GM12878 (cell line): Measurements from ENCODE around the gene SPACA5. TPM values are rescaled to one million over a fixed set of nuclear protein-coding genes. Genes with fewer than 3 reads are reported as not detected.

ENCODE experiments used
- ATAC-seq: fragments of 200-7000 bp; cut with Tn5 transposase; 3 replicates; pipeline ENCODE4 v1.9.1; 2020; ENCODE audit warnings: mild to moderate bottlenecking, moderate library complexity
- BruUV-seq: library from RNA; stranded (reverse); fragments of 400-500 nt; replicated peaks from 2 replicates; lab custom pipeline; 2021; lab: Mats Ljungman, UMichigan
- CTCF ChIA-PET: fragments of 300-600 bp; sonication (Branson Sonifier 250); formaldehyde crosslinking; extraction: SDS; loops from one replicate; lab custom pipeline; 2021; ENCODE audit warnings: inconsistent platforms; lab: Yijun Ruan, JAX
- POLR2A ChIA-PET: fragments of 350-600 bp; formaldehyde crosslinking; extraction: SDS; loops from one replicate; lab custom pipeline; 2021; ENCODE audit warnings: inconsistent platforms; lab: Charles Lee
- RAD21 ChIA-PET: fragments of 300-600 bp; sonication (Branson Sonifier 250); formaldehyde crosslinking; loops from one replicate; lab custom pipeline; 2023; ENCODE audit warnings: antibody characterized with exemption; ENCODE audit not compliant: unreplicated experiment; lab: Charles Lee
- SMC1A ChIA-PET: fragments of 300-600 bp; sonication (Branson Sonifier 250); formaldehyde crosslinking; loops from one replicate; lab custom pipeline; 2023; ENCODE audit not compliant: unreplicated experiment, uncharacterized antibody; lab: Charles Lee
- DNase-seq: peaks from one replicate; pipeline ENCODE4 v3.0.0-alpha.2; 2011; ENCODE audit warnings: low read depth, low spot score
- FAIRE-seq: peaks from 3 replicates; lab custom pipeline; 2011; peaks lifted over from hg19 to GRCh38; lab: Jason Lieb, UNC
- H2AFZ ChIP-seq: 2 replicates; pipeline ENCODE4 v1.6.0; 2011; ENCODE audit warnings: low read depth, low read length, control low read depth; ENCODE audit not compliant: control insufficient read depth
- H3K27ac ChIP-seq: 2 replicates; pipeline ENCODE4 v1.5.1; 2011; ENCODE audit warnings: control low read depth; ENCODE audit not compliant: control insufficient read depth, insufficient read depth
- H3K27me3 ChIP-seq, 2 experiments: replicated peaks in 1 of 2; 2 replicates each; pipeline versions ENCODE4 v1.6.0 to v1.6.1; 2011; ENCODE audit warnings: low read length in 1 of 2; ENCODE audit not compliant: control insufficient read depth in 2 of 2, insufficient read depth in 2 of 2
- H3K36me3 ChIP-seq, 2 experiments: 2 replicates each; pipeline ENCODE4 v1.5.1; 2011; ENCODE audit warnings: low read length in 1 of 2; ENCODE audit not compliant: control insufficient read depth in 2 of 2, insufficient read depth in 2 of 2
- H3K4me1 ChIP-seq: 2 replicates; pipeline ENCODE4 v1.6.1; 2011; ENCODE audit warnings: mild to moderate bottlenecking, low read length, moderate library complexity, mixed read lengths; ENCODE audit not compliant: control insufficient read depth, insufficient read depth
- H3K4me2 ChIP-seq: 2 replicates; pipeline ENCODE4 v1.6.0; 2011; ENCODE audit warnings: control low read depth; ENCODE audit not compliant: control insufficient read depth, insufficient read depth
- H3K4me3 ChIP-seq: fragments of 200-600 bp; sonication (generic); 2 replicates; pipeline ENCODE4 v1.5.1; 2016
- H3K79me2 ChIP-seq: 2 replicates; pipeline ENCODE4 v1.6.0; 2011; ENCODE audit warnings: low read length; ENCODE audit not compliant: control insufficient read depth, insufficient read depth
- H3K9ac ChIP-seq: 2 replicates; pipeline ENCODE4 v1.8.0; 2011; ENCODE audit warnings: low read length, control low read depth, mixed read lengths; ENCODE audit not compliant: control insufficient read depth, insufficient read depth
- H3K9me3 ChIP-seq: replicated peaks from 3 replicates; pipeline ENCODE4 v1.5.1; 2011; ENCODE audit warnings: mild to moderate bottlenecking, low read length; ENCODE audit not compliant: control insufficient read depth, insufficient read depth
- H4K20me1 ChIP-seq: 2 replicates; pipeline ENCODE4 v1.6.0; 2011; ENCODE audit not compliant: control insufficient read depth, insufficient read depth
- ATF7 ChIP-seq: fragments of 450-650 bp; IDR thresholded peaks from 2 replicates; pipeline ENCODE4 v1.6.1; 2016; ENCODE audit warnings: low read depth, mild to moderate bottlenecking
- BHLHE40 ChIP-seq, 2 experiments: fragments of 450-650 bp in 1 of 2; IDR thresholded peaks; 2 replicates each; pipeline ENCODE4 v1.6.1; 2011 to 2017; ENCODE audit warnings: low read depth in 2 of 2, borderline replicate concordance in 1 of 2, improper control_type of control experiment in 1 of 2, low read length in 1 of 2, mild to moderate bottlenecking in 1 of 2
- E4F1 ChIP-seq: fragments of 450-650 bp; IDR thresholded peaks from 2 replicates; pipeline ENCODE4 v1.6.1; 2018; ENCODE audit warnings: borderline replicate concordance, mild to moderate bottlenecking; ENCODE audit not compliant: partially characterized antibody
- GABPA ChIP-seq: IDR thresholded peaks from 2 replicates; pipeline ENCODE4 v1.6.1; 2014; ENCODE audit warnings: antibody characterized with exemption, low read depth, mild to moderate bottlenecking, inconsistent platforms
- HDAC6 ChIP-seq: fragments of 200-600 bp; sonication (generic); IDR thresholded peaks from one replicate; pipeline ENCODE4 v1.8.0; 2017; ENCODE audit warnings: antibody characterized with exemption; ENCODE audit not compliant: unreplicated experiment
- NRF1 ChIP-seq: conservative IDR thresholded peaks from 2 replicates; pipeline ENCODE4 v1.6.1; 2011; ENCODE audit warnings: mild to moderate bottlenecking, low read depth, low read length, improper control_type of control experiment
- PKNOX1 ChIP-seq: fragments of 450-650 bp; IDR thresholded peaks from 2 replicates; pipeline ENCODE4 v1.6.1; 2016; ENCODE audit warnings: mild to moderate bottlenecking
- RB1 ChIP-seq: fragments of 450-650 bp; formaldehyde crosslinking; IDR thresholded peaks from 2 replicates; pipeline ENCODE4 v1.6.1; 2017; ENCODE audit warnings: mild to moderate bottlenecking, borderline replicate concordance
- SUZ12 ChIP-seq: fragments of 200-600 bp; sonication (generic); IDR thresholded peaks from one replicate; pipeline ENCODE4 v1.6.1; 2018; ENCODE audit warnings: antibody characterized with exemption, mild to moderate bottlenecking; ENCODE audit not compliant: unreplicated experiment
- TCF7 ChIP-seq: IDR thresholded peaks from 2 replicates; pipeline ENCODE4 v1.6.1; 2014; ENCODE audit warnings: antibody characterized with exemption, borderline replicate concordance
- ZNF207 ChIP-seq: fragments of 450-650 bp; IDR thresholded peaks from 2 replicates; pipeline ENCODE4 v1.6.1; 2014; ENCODE audit warnings: antibody characterized with exemption, mild to moderate bottlenecking, borderline replicate concordance
- ZNF592 ChIP-seq: fragments of 450-650 bp; IDR thresholded peaks from 2 replicates; pipeline ENCODE4 v1.6.1; 2017; ENCODE audit warnings: mild to moderate bottlenecking, moderate library complexity
- WGBS: methylation state at CpG from one replicate; pipeline ENCODE4 v1.1.6; 2016; ENCODE audit warnings: low lambda C conversion rate; ENCODE audit not compliant: insufficient replicate concordance, insufficient coverage; ENCODE audit errors: missing lambda C conversion rate; 5-methylcytosine and 5-hydroxymethylcytosine counted together
- in situ Hi-C: fragments of 300-500 bp; cut with MboI; formaldehyde crosslinking; loops from 9 replicates; pipeline ENCODE4 v1.14.3; 2018; ENCODE audit warnings: mixed read lengths
- intact Hi-C: fragments of 100-400 bp; cut with micrococcal nuclease; formaldehyde crosslinking; loops from one replicate; pipeline ENCODE4 v1.14.2; 2022; ENCODE audit not compliant: unreplicated experiment
- polyA plus RNA-seq, 11 experiments: library from polyadenylated mRNA; depleted of rRNA in 4 of 11; unstranded in 6 of 11; stranded (reverse) in 5 of 11; fragments of >200 nt; fragmentation: Nextera tagmentation in 4 of 11; fragmentation: Illumina TruSeq in 1 of 11; extraction: Ambion mirVana in 4 of 11; extraction: Trizol in 1 of 11; gene quantifications; 1 replicate in 1 of 11; 2 replicates in 10 of 11; pipeline versions ENCODE4 v1.2.1 to v1.2.3, GENCODE V29; 2011 to 2016; ENCODE audit warnings: inconsistent platforms in 2 of 11, missing spikeins in 2 of 11, low read depth in 1 of 11
- total RNA-seq, 4 experiments: library from RNA; depleted of rRNA in 3 of 4; stranded (reverse); fragments of >200 nt in 3 of 4; fragmentation: Illumina TruSeq in 1 of 4; extraction: Trizol in 1 of 4; gene quantifications; 2 replicates each; pipeline versions ENCODE4 v1.2.1 to v1.2.3, GENCODE V29; 2013 to 2021

SPACA5 gene
- total and polyA plus RNA-seq, 10 of the 15 experiments (the other 5 are each of a cell fraction or from before 2014, with no cell fraction given): 0.18 to 0.97 (median 0.25) TPM; not detected in 4

- no TSS peak for BruUV-seq
- no peaks in the 10 kb centered on the region for H3K79me2 ChIP-seq
- H3K36me3 ChIP-seq: no peaks in the 10 kb centered on the region
- ChIA-PET POLR2A (interaction anchor here (1.0 kb wide), 1 partner anchor 13 kb away, joined by 3 read pairs; no protein-coding TSS in a partner anchor), CTCF (interaction anchor here (0.8 to 3.0 kb wide), 5 partner anchors 16 to 107 kb away, joined by 4 to 10 read pairs (median 6); no protein-coding TSS in a partner anchor), RAD21 (interaction anchor here (1.6 kb wide), 1 partner anchor 61 kb away, joined by 4 read pairs; no protein-coding TSS in a partner anchor), SMC1A (interaction anchor here (1.4 kb wide), 1 partner anchor 128 kb away, joined by 5 read pairs; no protein-coding TSS in a partner anchor)
- H3K4me3 ChIP-seq: no peak overlapping the region
- H3K4me2 ChIP-seq: no peak overlapping the region
- DNase-seq (no peak), FAIRE-seq (no peak), ATAC-seq (no peak)
- H4K20me1 ChIP-seq: no peaks in the 10 kb centered on the region
- intact Hi-C loops (no loop called here), in situ Hi-C loops (no loop called here)
- no peaks in the 10 kb centered on the region for H3K4me1 ChIP-seq
- no peak overlapping the region for H3K9ac ChIP-seq
- 0% methylated on average over 2 of the region's 2 CpGs for WGBS
- no peak for TF ChIP-seq PKNOX1
- no peak for TF ChIP-seq SUZ12
- TF ChIP-seq NRF1: no peak
- no peak for TF ChIP-seq ZNF592
- no peak for TF ChIP-seq GABPA
- TF ChIP-seq BHLHE40 (IDR thresholded peaks at IDR 0.05; ENCODE audit: borderline replicate concordance in 1 of 2, low read depth in 2 of 2, low read length in 1 of 2): no peak
- no peak for TF ChIP-seq E4F1
- no peak for TF ChIP-seq TCF7
- TF ChIP-seq RB1: no peak
- no peak for TF ChIP-seq ZNF207
- TF ChIP-seq ATF7: no peak
- TF ChIP-seq HDAC6: no peak
- no peak overlapping the region for H2AFZ ChIP-seq
- H3K27ac ChIP-seq: no peak overlapping the region
- H3K27me3 ChIP-seq: no peaks in the 10 kb centered on the region
- no peaks in the 10 kb centered on the region; the same call in 2 of the 3 replicates for H3K9me3 ChIP-seq
These were observed 46.4 kb upstream of the SPACA5 start for GRCh38 chrX:47960406-47960805.
